B cell (primary cell): Measurements from ENCODE around the gene DGKQ. TPM values are rescaled to one million over a fixed set of nuclear protein-coding genes. Genes with fewer than 3 reads are reported as not detected.

Source experiments
- ATAC-seq: fragments of 200-7000 bp; cut with Tn5 transposase; one replicate; pipeline ENCODE4 v1.10.0; 2021; ENCODE audit warnings: low read depth, mild to moderate bottlenecking, moderate number of reproducible peaks, moderate library complexity
- CTCF ChIA-PET: fragments of 350-600 bp; sonication (Branson Sonifier 250); formaldehyde crosslinking; loops from one replicate; lab custom pipeline; 2021; ENCODE audit warnings: antibody characterized with exemption, inconsistent platforms; lab: Charles Lee
- POLR2A ChIA-PET: fragments of 350-600 bp; sonication (Branson Sonifier 250); formaldehyde crosslinking; loops from one replicate; lab custom pipeline; 2021; ENCODE audit warnings: antibody characterized with exemption; lab: Charles Lee
- DNase-seq: peaks from one replicate; pipeline ENCODE4 v3.0.0; 2013
- H2AFZ ChIP-seq: 2 replicates; pipeline ENCODE4 v1.6.1; 2012; ENCODE audit warnings: mild to moderate bottlenecking, low read depth, low read length; ENCODE audit not compliant: insufficient read depth, poor library complexity, severe bottlenecking
- H3K27ac ChIP-seq, 2 donors: 1 replicate in 1 of 2; 2 replicates in 1 of 2; pipeline ENCODE4 v1.5.1; 2012 to 2013; ENCODE audit warnings: low read length in 2 of 2, mild to moderate bottlenecking in 2 of 2, moderate library complexity in 1 of 2
- H3K27me3 ChIP-seq, 4 experiments: fragments of 200-600 bp in 1 of 4; sonication (generic) in 1 of 4; replicated peaks in 1 of 4; 1 replicate in 2 of 4; 2 replicates in 2 of 4; pipeline versions ENCODE4 v1.6.1 to v1.7.0; 2013 to 2016; ENCODE audit warnings: low read length in 3 of 4, mild to moderate bottlenecking in 2 of 4, mixed read lengths in 1 of 4, moderate library complexity in 1 of 4; ENCODE audit not compliant: insufficient read depth in 4 of 4, control insufficient read depth in 3 of 4; ENCODE audit errors: control extremely low read depth in 1 of 4
- H3K36me3 ChIP-seq, 2 experiments: replicated peaks in 1 of 2; 1 replicate in 1 of 2; 2 replicates in 1 of 2; pipeline versions ENCODE4 v1.6.1 to v1.7.1; 2013; ENCODE audit warnings: low read length in 1 of 2; ENCODE audit not compliant: insufficient read depth in 2 of 2, control insufficient read depth in 1 of 2; ENCODE audit errors: control extremely low read depth in 1 of 2, extremely low read depth in 1 of 2
- H3K4me1 ChIP-seq, 2 donors: fragments of 200-600 bp in 1 of 2; sonication (generic) in 1 of 2; 1 replicate in 1 of 2; 2 replicates in 1 of 2; pipeline versions ENCODE4 v1.5.1 to v1.6.1; 2013 to 2017; ENCODE audit warnings: low read length in 2 of 2; ENCODE audit not compliant: control insufficient read depth in 2 of 2, insufficient read depth in 2 of 2
- H3K4me2 ChIP-seq: replicated peaks from 2 replicates; pipeline ENCODE3; 2012; ENCODE audit warnings: mild to moderate bottlenecking, low read depth, low read length; ENCODE audit not compliant: poor library complexity, severe bottlenecking
- H3K4me3 ChIP-seq, 5 experiments: fragments of 200-600 bp in 1 of 5; sonication (generic) in 1 of 5; 1 replicate in 3 of 5; 2 replicates in 2 of 5; pipeline versions ENCODE4 v1.5.1 to v1.7.0; 2011 to 2016; ENCODE audit warnings: low read length in 4 of 5, mild to moderate bottlenecking in 4 of 5, low read depth in 2 of 5, control low read depth in 1 of 5, moderate library complexity in 1 of 5; ENCODE audit not compliant: insufficient read depth in 1 of 5; ENCODE audit errors: control extremely low read depth in 1 of 5, extremely low read depth in 1 of 5
- H3K79me2 ChIP-seq: fragments of 200-600 bp; sonication (generic); one replicate; pipeline ENCODE4 v1.6.0; 2016; ENCODE audit warnings: low read length; ENCODE audit not compliant: control insufficient read depth, insufficient read depth
- H3K9ac ChIP-seq: fragments of 200-600 bp; sonication (generic); 2 replicates; pipeline ENCODE4 v1.6.1; 2017; ENCODE audit warnings: mild to moderate bottlenecking, low read length, moderate library complexity
- H3K9me3 ChIP-seq, 3 donors: one replicate each; pipeline versions ENCODE4 v1.6.1 to v1.7.1; 2013; ENCODE audit warnings: low read length in 2 of 3; ENCODE audit not compliant: control insufficient read depth in 2 of 3, insufficient read depth in 1 of 3; ENCODE audit errors: control extremely low read depth in 1 of 3
- H4K20me1 ChIP-seq: 2 replicates; pipeline ENCODE4 v1.6.0; 2012; ENCODE audit warnings: mild to moderate bottlenecking, low read length; ENCODE audit not compliant: insufficient read depth, control insufficient read depth, poor library complexity, severe bottlenecking
- H3K27ac Mint-ChIP-seq: one replicate; pipeline ENCODE4 v1.8.0; 2021; ENCODE audit warnings: mixed read lengths
- H3K27me3 Mint-ChIP-seq: one replicate; pipeline ENCODE4 v1.8.0; 2021; ENCODE audit warnings: mixed read lengths
- H3K4me1 Mint-ChIP-seq: one replicate; pipeline ENCODE4 v1.8.0; 2021; ENCODE audit warnings: mixed read lengths
- H3K4me3 Mint-ChIP-seq: one replicate; pipeline ENCODE4 v1.8.0; 2021; ENCODE audit warnings: mixed read lengths
- H3K9me3 Mint-ChIP-seq: one replicate; pipeline ENCODE4 v1.8.0; 2022; ENCODE audit warnings: mixed read lengths; ENCODE audit not compliant: insufficient read depth
- EZH2 ChIP-seq: IDR thresholded peaks from 2 replicates; pipeline ENCODE4 v1.6.1; 2012; ENCODE audit warnings: borderline replicate concordance, low read depth, mild to moderate bottlenecking, moderate library complexity, low read length; ENCODE audit not compliant: insufficient read depth, poor library complexity, severe bottlenecking
- WGBS: methylation state at CpG from one replicate; pipeline ENCODE4 v1.1.5; 2013; ENCODE audit warnings: missing lambda C conversion rate; ENCODE audit not compliant: insufficient coverage; 5-methylcytosine and 5-hydroxymethylcytosine counted together
- intact Hi-C: fragments of 100-400 bp; cut with micrococcal nuclease; formaldehyde crosslinking; loops from one replicate; pipeline ENCODE4 v1.10.0; 2022
- polyA plus RNA-seq: library from polyadenylated mRNA; depleted of rRNA; stranded (reverse); fragments of >200 nt; gene quantifications from 2 replicates; pipeline ENCODE4 v1.2.3, GENCODE V29; 2012
- total RNA-seq, 2 donors: library from RNA; stranded (reverse); fragments of 120-200 nt in 1 of 2; gene quantifications; 1 replicate in 1 of 2; 2 replicates in 1 of 2; pipeline versions ENCODE4 v1.2.3 to v1.2.4, GENCODE V29; 2013 to 2022
- TF ChIP-seq, protein P1 (sequence below): fragments of 200-600 bp; IDR thresholded peaks from one replicate; pipeline ENCODE4 v1.8.0; 2022; ENCODE audit warnings: antibody characterized with exemption, mild to moderate bottlenecking

The DGKQ gene
- total and polyA plus RNA-seq, 2 donors (not counting 1 experiment from before 2014, with no cell fraction given), result 22.6 to 30.4 TPM

DNA sequence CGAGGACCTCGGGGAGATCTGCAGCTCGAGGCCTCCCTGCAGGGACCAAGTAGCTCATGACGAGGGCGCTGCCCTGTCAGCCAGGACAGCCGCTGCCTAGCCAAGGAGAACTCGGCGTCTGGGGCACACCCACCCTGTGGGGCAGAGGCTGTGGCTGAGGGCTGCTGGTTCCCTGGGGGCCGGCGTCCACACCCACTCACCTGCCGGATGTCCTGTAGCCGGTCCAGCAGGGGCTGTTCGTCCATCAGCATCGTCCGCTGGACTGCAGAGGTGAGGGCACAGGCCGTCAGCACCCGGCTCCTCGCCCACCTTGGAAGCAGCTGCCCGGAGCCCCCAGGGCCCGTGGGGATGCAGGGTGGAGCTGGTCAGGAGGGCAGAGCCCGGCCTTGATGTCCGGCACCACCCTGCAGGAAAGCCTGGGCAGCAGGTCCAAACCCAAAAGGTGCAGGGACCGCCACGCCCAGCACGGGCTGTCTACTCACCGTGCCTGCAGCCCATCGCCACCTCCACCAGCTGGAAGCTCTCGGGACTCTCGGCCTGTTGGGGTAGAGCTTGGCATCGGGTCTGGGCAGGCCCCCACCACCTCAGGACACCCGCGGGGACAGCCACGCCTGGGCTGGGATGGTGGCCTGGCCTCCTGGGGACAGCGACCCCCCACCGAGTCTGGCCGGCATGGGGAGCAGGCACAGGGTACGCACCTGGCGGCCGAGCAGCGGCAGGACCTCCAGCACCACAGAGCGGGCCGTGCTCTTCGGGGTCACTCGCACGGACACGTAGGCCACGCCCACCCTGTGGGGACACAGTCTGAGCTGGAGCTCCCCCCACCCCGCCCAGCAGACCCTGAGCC, 6.9 kb downstream of the DGKQ start:
- peaks cover 53% of the 10 kb centered on the region for H4K20me1 ChIP-seq
- H3K4me3 ChIP-seq, result no peak overlapping the region
- peaks cover 0 to 6% (median under 1%) of the 10 kb centered on the region in 4 experiments for H3K27me3 ChIP-seq
- TF ChIP-seq, protein P1, sequence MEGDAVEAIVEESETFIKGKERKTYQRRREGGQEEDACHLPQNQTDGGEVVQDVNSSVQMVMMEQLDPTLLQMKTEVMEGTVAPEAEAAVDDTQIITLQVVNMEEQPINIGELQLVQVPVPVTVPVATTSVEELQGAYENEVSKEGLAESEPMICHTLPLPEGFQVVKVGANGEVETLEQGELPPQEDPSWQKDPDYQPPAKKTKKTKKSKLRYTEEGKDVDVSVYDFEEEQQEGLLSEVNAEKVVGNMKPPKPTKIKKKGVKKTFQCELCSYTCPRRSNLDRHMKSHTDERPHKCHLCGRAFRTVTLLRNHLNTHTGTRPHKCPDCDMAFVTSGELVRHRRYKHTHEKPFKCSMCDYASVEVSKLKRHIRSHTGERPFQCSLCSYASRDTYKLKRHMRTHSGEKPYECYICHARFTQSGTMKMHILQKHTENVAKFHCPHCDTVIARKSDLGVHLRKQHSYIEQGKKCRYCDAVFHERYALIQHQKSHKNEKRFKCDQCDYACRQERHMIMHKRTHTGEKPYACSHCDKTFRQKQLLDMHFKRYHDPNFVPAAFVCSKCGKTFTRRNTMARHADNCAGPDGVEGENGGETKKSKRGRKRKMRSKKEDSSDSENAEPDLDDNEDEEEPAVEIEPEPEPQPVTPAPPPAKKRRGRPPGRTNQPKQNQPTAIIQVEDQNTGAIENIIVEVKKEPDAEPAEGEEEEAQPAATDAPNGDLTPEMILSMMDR, result no peak
- no peak for TF ChIP-seq EZH2
- intact Hi-C loops, result no loop called here
- no peak overlapping the region for H3K9ac ChIP-seq
- no peak overlapping the region for H3K4me2 ChIP-seq
- Mint-ChIP-seq H3K27me3 (no peaks in the 10 kb centered on the region), H3K4me1 (peaks cover 6% of the 10 kb centered on the region), H3K4me3 (no peak overlapping the region), H3K27ac (no peak overlapping the region), H3K9me3 (no peaks in the 10 kb centered on the region)
- POLR2A ChIA-PET, result no interaction called here
- no peak for ATAC-seq
- H3K4me1 ChIP-seq, result peaks cover 4 to 16% of the 10 kb centered on the region in 2 donors
- H3K79me2 ChIP-seq, result peaks cover 20% of the 10 kb centered on the region
- no peak overlapping the region for H3K27ac ChIP-seq
- CTCF ChIA-PET, result interaction anchor here (0.9 kb wide), 1 partner anchor 85 kb away, joined by 3 read pairs; no protein-coding TSS in a partner anchor
- no peak for DNase-seq
- H3K9me3 ChIP-seq, result no peaks in the 10 kb centered on the region
- H2AFZ ChIP-seq, result no peak overlapping the region
- 93% methylated on average over 48 of the region's 48 CpGs for WGBS
- peaks cover 0 to 6% of the 10 kb centered on the region in 2 experiments for H3K36me3 ChIP-seq

DNA sequence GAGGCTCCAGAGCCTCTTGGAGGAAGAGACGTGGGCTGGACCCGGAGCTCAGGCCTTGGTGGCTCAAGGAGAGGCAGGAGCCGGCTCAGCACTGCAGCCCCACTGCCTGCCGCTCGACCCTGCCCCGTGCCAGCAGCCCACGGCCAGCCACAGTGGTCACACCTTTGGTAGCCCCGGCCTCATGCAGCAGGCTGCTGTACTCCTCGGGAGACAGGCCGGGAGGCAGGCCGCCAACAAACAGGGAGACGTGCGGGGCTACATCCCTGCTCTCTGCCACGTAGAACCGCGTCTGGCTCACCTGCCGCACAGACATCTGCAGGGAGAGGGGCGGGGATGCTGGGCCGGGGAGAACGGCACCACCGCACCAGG, 7.6 kb downstream of the DGKQ start:
- ChIA-PET POLR2A (no interaction called here), CTCF (no interaction called here)
- Histone ChIP-seq H2AFZ (no peak overlapping the region), H3K9me3 (no peaks in the 10 kb centered on the region), H3K27ac (no peak overlapping the region), H3K36me3 (peaks cover 0 to 6% of the 10 kb centered on the region in 2 experiments), H3K4me2 (no peak overlapping the region), H3K9ac (no peak overlapping the region), H3K79me2 (peaks cover 14% of the 10 kb centered on the region), H3K4me1 (peaks cover 4 to 13% of the 10 kb centered on the region in 2 donors), H3K27me3 (peaks cover 0 to 6% (median under 1%) of the 10 kb centered on the region in 4 experiments), H3K4me3 (no peak overlapping the region), H4K20me1 (peaks cover 46% of the 10 kb centered on the region)
- Mint-ChIP-seq H3K9me3 (no peaks in the 10 kb centered on the region), H3K4me1 (peaks cover 2% of the 10 kb centered on the region), H3K27ac (no peak overlapping the region), H3K27me3 (no peaks in the 10 kb centered on the region), H3K4me3 (peak overlapping the region; percentile 23)
- ATAC-seq (no peak), DNase-seq (no peak)
- WGBS, result 95% methylated on average over 21 of the region's 21 CpGs
- no peak for TF ChIP-seq EZH2
- TF ChIP-seq, protein P1, result no peak
- intact Hi-C loops, result no loop called here
